GM12872 (cell line): Measurements from ENCODE around the gene CDKN2AIPNL.

Experiments used
- TF ChIP-seq, protein P1 (sequence below): IDR thresholded peaks from 3 replicates; pipeline ENCODE4 v1.5.1; 2011; ENCODE audit warnings: low read depth, mild to moderate bottlenecking, low read length, moderate library complexity; ENCODE audit not compliant: insufficient read depth

Gene CDKN2AIPNL

DNA sequence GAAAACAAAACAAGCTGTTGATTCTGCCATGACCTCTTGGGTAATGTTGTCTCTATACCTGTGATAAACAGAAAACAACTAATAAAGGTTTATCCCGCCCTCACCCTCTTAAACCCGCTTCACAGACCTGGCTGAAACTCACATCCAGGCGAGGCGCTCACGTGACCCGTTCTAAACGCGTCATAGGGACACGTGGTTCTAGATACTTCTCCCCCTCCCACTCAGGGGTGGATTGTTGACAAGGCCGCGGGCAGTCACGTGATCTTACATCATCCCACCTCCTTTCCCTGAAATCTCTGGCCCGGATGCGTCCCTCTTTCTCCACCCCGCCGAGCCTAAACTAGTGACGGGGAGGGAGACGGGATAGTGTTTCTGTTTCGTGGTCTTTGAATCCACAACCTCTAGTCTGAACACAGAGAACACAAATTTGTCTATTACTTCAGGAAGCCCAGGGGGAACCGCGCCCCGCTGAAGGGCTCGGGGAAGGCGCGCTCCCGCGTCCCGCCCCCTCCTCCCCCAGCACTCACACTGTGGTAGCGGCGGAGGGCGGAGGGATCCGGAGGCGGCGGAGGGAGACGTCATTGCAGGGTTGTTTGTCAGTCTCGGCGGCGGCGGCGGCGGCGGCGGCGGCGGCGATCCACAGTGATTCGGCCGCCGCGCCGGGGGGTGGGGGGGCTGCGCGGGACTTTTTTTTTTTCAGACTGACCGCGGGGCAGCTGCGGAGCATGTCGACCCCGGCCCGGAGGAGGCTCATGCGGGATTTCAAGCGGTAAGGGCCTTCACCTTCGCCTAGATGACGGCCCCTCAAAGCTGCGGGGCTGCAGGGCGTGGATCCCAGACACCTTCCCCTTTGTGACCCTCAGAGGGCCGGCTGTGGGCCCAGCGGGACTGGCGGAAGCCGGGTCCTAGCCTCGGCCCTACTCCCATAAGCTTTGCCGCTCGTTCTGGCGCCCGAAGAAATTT, 40.5 kb downstream of the CDKN2AIPNL start, which contains the start of gene UBE2B:
Gene UBE2B, plus strand, starts transcription at position 699 of the 963 bp plus-strand sequence. Its CDS starts 27 bp downstream, at position 726.
- TF ChIP-seq, protein P1, sequence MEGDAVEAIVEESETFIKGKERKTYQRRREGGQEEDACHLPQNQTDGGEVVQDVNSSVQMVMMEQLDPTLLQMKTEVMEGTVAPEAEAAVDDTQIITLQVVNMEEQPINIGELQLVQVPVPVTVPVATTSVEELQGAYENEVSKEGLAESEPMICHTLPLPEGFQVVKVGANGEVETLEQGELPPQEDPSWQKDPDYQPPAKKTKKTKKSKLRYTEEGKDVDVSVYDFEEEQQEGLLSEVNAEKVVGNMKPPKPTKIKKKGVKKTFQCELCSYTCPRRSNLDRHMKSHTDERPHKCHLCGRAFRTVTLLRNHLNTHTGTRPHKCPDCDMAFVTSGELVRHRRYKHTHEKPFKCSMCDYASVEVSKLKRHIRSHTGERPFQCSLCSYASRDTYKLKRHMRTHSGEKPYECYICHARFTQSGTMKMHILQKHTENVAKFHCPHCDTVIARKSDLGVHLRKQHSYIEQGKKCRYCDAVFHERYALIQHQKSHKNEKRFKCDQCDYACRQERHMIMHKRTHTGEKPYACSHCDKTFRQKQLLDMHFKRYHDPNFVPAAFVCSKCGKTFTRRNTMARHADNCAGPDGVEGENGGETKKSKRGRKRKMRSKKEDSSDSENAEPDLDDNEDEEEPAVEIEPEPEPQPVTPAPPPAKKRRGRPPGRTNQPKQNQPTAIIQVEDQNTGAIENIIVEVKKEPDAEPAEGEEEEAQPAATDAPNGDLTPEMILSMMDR, result no peak

DNA sequence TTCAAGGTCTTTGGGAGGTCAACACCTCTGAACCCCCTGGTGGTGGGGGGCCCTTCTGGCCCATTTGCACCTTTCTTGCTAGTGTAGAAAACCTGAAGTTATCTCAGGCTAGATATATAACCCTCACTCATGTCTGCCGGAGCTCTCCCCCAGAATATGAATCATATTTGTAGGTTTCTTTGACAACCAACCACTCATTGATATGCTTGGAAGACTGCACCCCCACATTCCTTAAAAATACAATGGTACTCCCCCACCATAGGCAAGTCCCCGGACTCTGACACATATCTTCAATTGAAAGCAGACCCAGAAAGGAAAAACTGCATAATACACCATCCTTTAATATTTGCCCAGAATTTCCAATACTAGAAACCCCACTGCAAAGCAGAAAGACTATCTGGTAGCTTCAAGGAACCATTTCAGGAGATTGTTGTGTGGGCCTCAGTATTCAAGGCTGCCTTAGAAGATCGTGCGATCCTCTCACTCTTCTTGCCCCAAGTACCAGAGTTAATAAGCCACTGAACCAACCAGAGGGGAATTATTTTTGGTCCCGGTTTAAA, 41.3 kb downstream of the CDKN2AIPNL start:
- TF ChIP-seq, protein P1, result no peak

DNA sequence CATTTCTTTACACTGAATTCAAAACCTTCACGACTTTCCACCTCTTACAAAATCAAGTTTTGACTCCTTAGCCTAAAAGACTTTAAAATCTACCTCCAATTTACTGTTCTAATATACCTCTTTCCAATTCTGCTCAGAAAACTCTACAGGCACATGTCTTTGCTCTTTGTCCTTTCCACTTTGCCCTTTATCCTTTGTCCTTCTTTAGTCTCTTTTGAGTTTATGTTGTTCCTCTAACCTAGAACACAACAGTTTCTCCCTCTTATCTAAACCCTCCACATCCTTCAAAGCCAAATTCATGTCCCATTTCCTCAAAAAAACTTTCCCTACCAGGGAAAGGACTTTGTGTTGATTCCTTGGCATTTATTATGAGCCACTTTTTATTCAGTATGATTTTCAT, 46.1 kb downstream of the CDKN2AIPNL start:
- TF ChIP-seq, protein P1, result no peak

DNA sequence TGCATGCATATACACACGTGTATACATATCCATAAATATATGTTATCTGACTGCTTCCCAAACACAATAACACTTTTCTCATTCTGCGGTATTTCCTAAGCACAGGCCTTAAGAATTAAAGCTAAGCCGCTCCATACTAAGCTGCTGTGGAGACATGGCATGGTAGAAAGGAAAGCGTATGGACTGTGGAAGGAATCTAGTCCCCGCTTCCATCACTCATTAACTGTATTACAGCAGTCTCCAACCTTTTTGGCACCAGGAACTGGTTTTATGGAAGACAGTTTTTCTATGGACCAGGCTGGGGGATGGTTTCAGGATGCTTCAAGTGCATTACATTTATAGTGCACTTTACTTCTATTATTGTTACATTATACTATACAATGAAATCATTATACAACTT, 56.0 kb downstream of the CDKN2AIPNL start:
- TF ChIP-seq, protein P1, result no peak
